H1 (cell line): ENCODE data around the gene EN2.

Experiments used
- CTCF ChIP-seq, 3 experiments: IDR thresholded peaks; 1 replicate in 2 of 3; 2 replicates in 1 of 3; pipeline versions ENCODE4 v1.5.1 to v1.6.1; 2011; ENCODE audit warnings: low read length in 3 of 3, mild to moderate bottlenecking in 3 of 3, inconsistent platforms in 2 of 3, low read depth in 1 of 3, moderate library complexity in 1 of 3; ENCODE audit not compliant: insufficient read depth in 1 of 3; ENCODE audit errors: control extremely low read depth in 1 of 3
- TF ChIP-seq, protein P1 (sequence below): IDR thresholded peaks from 2 replicates; pipeline ENCODE4 v1.6.1; 2012; ENCODE audit warnings: low read length, inconsistent platforms

GRCh38 chr7:155495440-155496248, 37.7 kb downstream of the EN2 start:
- TF ChIP-seq, protein P1, sequence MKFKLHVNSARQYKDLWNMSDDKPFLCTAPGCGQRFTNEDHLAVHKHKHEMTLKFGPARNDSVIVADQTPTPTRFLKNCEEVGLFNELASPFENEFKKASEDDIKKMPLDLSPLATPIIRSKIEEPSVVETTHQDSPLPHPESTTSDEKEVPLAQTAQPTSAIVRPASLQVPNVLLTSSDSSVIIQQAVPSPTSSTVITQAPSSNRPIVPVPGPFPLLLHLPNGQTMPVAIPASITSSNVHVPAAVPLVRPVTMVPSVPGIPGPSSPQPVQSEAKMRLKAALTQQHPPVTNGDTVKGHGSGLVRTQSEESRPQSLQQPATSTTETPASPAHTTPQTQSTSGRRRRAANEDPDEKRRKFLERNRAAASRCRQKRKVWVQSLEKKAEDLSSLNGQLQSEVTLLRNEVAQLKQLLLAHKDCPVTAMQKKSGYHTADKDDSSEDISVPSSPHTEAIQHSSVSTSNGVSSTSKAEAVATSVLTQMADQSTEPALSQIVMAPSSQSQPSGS: no peak
- no peak for TF ChIP-seq CTCF (IDR thresholded peaks at IDR 0.05; ENCODE audit: control extremely low read depth in 1 of 3, insufficient read depth in 1 of 3, low read depth in 1 of 3, low read length in 3 of 3)
